ENCODE data around the gene ATP13A5. TPM values are rescaled to one million over a fixed set of nuclear protein-coding genes. Genes with fewer than 3 reads are reported as not detected.

ATP13A5 gene
- total RNA-seq, 2 donors from 2014 or later: 0.59 TPM; not detected in 1

GRCh38 chr3:193343726-193344222 is 34.8 kb downstream of the ATP13A5 start:
- peaks cover 17% of the 10 kb centered on the region for H3K4me1 Mint-ChIP-seq
- peaks cover 6% of the 10 kb centered on the region for H3K4me1 ChIP-seq (ENCODE audit: control insufficient read depth, insufficient read depth, low read length)
- 86 to 90% methylated on average over 2 to 4 of the region's 4 CpGs for WGBS, 2 experiments (ENCODE audit: insufficient coverage in 1 of 2, insufficient read length in 1 of 2)
- TF ChIP-seq CTCF (conservative IDR thresholded peaks at IDR 0.05): no peak
- H3K27ac ChIP-seq (ENCODE audit: low read depth, low read length): no peak overlapping the region
- no peaks in the 10 kb centered on the region for H3K36me3 Mint-ChIP-seq (ENCODE audit: low read depth)
- H3K36me3 ChIP-seq (ENCODE audit: control insufficient read depth, insufficient read depth, low read length): no peaks in the 10 kb centered on the region
- H3K9me3 Mint-ChIP-seq: no peaks in the 10 kb centered on the region
- no peak overlapping the region for H3K4me3 Mint-ChIP-seq
- H3K27ac Mint-ChIP-seq: no peak overlapping the region
- no peaks in the 10 kb centered on the region for H3K27me3 ChIP-seq (ENCODE audit: control insufficient read depth, insufficient read depth, low read length, poor library complexity, severe bottlenecking)
- H3K4me3 ChIP-seq (ENCODE audit: low read length): no peak overlapping the region
- no peaks in the 10 kb centered on the region for H3K27me3 Mint-ChIP-seq (ENCODE audit: insufficient read depth)
- DNase-seq: no peak
- no peak overlapping the region for H3K9ac ChIP-seq (ENCODE audit: extremely low read depth, low read length, poor library complexity, severe bottlenecking)
- H3K9me3 ChIP-seq (ENCODE audit: control insufficient read depth, low read length): no peaks in the 10 kb centered on the region

DNA sequence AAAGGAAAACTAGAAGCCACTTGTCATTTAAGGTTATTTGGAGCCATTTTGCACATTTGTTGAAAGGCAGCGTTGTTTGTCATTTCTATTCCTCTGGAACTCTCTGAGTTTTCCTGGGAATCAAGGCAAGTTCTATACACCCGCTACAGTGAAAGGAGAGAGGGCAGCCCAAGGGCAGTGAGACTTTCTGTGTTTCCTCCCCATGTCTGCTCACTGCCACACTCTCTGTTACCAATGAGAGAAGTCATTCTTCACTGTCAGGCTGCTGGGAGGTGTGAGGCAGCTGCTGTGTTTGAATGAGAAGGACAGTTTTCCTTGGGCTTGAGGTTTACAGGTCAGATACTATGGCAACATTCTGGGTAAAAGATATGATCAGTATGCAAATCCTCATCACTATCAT is 36.0 kb downstream of the ATP13A5 start:
- no peak overlapping the region for H3K4me3 Mint-ChIP-seq
- 40 to 86% methylated on average over 1 to 2 of the region's 2 CpGs for WGBS, 2 experiments (ENCODE audit: insufficient coverage in 1 of 2, insufficient read length in 1 of 2)
- no peaks in the 10 kb centered on the region for H3K27me3 Mint-ChIP-seq (ENCODE audit: insufficient read depth)
- Histone ChIP-seq H3K27ac (ENCODE audit: low read depth, low read length) (peak overlapping the region; percentile 6), H3K36me3 (ENCODE audit: control insufficient read depth, insufficient read depth, low read length) (no peaks in the 10 kb centered on the region), H3K9me3 (ENCODE audit: control insufficient read depth, low read length) (no peaks in the 10 kb centered on the region), H3K27me3 (ENCODE audit: control insufficient read depth, insufficient read depth, low read length, poor library complexity, severe bottlenecking) (no peaks in the 10 kb centered on the region), H3K9ac (ENCODE audit: extremely low read depth, low read length, poor library complexity, severe bottlenecking) (no peak overlapping the region), H3K4me1 (ENCODE audit: control insufficient read depth, insufficient read depth, low read length) (no peaks in the 10 kb centered on the region), H3K4me3 (ENCODE audit: low read length) (no peak overlapping the region)
- H3K4me1 Mint-ChIP-seq: peaks cover 5% of the 10 kb centered on the region
- H3K9me3 Mint-ChIP-seq: peaks cover 2% of the 10 kb centered on the region
- H3K27ac Mint-ChIP-seq: no peak overlapping the region
- TF ChIP-seq CTCF (conservative IDR thresholded peaks at IDR 0.05): no peak
- no peaks in the 10 kb centered on the region for H3K36me3 Mint-ChIP-seq (ENCODE audit: low read depth)
- no peak for DNase-seq

GRCh38 chr3:193335031-193335430 is 43.5 kb downstream of the ATP13A5 start:
- H3K9me3 ChIP-seq (ENCODE audit: control insufficient read depth, low read length): no peaks in the 10 kb centered on the region
- no peak for DNase-seq
- Mint-ChIP-seq H3K4me3 (no peak overlapping the region), H3K27ac (no peak overlapping the region), H3K27me3 (ENCODE audit: insufficient read depth) (no peaks in the 10 kb centered on the region), H3K9me3 (peaks cover 7% of the 10 kb centered on the region), H3K36me3 (ENCODE audit: low read depth) (no peaks in the 10 kb centered on the region), H3K4me1 (peaks cover 2% of the 10 kb centered on the region)
- H3K9ac ChIP-seq (ENCODE audit: extremely low read depth, low read length, poor library complexity, severe bottlenecking): no peak overlapping the region
- H3K27ac ChIP-seq (ENCODE audit: low read depth, low read length): no peak overlapping the region
- no peak for TF ChIP-seq CTCF (conservative IDR thresholded peaks at IDR 0.05)
- WGBS, 2 experiments (ENCODE audit: insufficient coverage in 1 of 2, insufficient read length in 1 of 2): 100% methylated on average over 1 of the region's 1 CpG; no CpG with 5 or more reads in 1 of the 2 experiments
- H3K4me3 ChIP-seq (ENCODE audit: low read length): no peak overlapping the region
- no peaks in the 10 kb centered on the region for H3K4me1 ChIP-seq (ENCODE audit: control insufficient read depth, insufficient read depth, low read length)
- H3K36me3 ChIP-seq (ENCODE audit: control insufficient read depth, insufficient read depth, low read length): no peaks in the 10 kb centered on the region
- H3K27me3 ChIP-seq (ENCODE audit: control insufficient read depth, insufficient read depth, low read length, poor library complexity, severe bottlenecking): no peaks in the 10 kb centered on the region

Data from endodermal cell (in vitro differentiated cells).